HEK293T (cell line): ENCODE data around the gene FAM118B.

Experiments used
- CTCF ChIA-PET: fragments of 350-600 bp; formaldehyde crosslinking; extraction: SDS; loops from one replicate; lab custom pipeline; 2021; ENCODE audit warnings: antibody characterized with exemption, inconsistent platforms; lab: Yijun Ruan, JAX
- POLR2A ChIA-PET: fragments of 350-600 bp; formaldehyde crosslinking; extraction: SDS; loops from one replicate; lab custom pipeline; 2020; ENCODE audit warnings: antibody characterized with exemption, inconsistent platforms; lab: Yijun Ruan, JAX
- DNase-seq: peaks from one replicate; pipeline ENCODE4 v3.0.0; 2012; ENCODE audit warnings: mixed read lengths; ENCODE audit errors: extremely low spot score
- ARNT ChIP-seq: fragments of 450-650 bp; IDR thresholded peaks from 2 replicates; pipeline ENCODE4 v1.6.1; 2017; ENCODE audit warnings: mild to moderate bottlenecking
- BHLHE40 ChIP-seq: fragments of 450-650 bp; IDR thresholded peaks from 2 replicates; pipeline ENCODE4 v1.6.1; 2016; ENCODE audit warnings: mild to moderate bottlenecking, moderate library complexity, borderline replicate concordance
- CTBP1 ChIP-seq: fragments of 450-650 bp; IDR thresholded peaks from 2 replicates; pipeline ENCODE4 v1.6.1; 2016; ENCODE audit warnings: borderline replicate concordance
- ELF4 ChIP-seq: fragments of 450-650 bp; IDR thresholded peaks from 2 replicates; pipeline ENCODE4 v1.6.1; 2017; ENCODE audit warnings: antibody characterized with exemption
- FOXA1 ChIP-seq: fragments of 450-650 bp; IDR thresholded peaks from 2 replicates; pipeline ENCODE4 v1.6.1; 2016; ENCODE audit warnings: mild to moderate bottlenecking
- FOXK2 ChIP-seq: fragments of 450-650 bp; IDR thresholded peaks from 2 replicates; pipeline ENCODE4 v1.6.1; 2016; ENCODE audit warnings: mild to moderate bottlenecking
- FOXM1 ChIP-seq: fragments of 450-650 bp; IDR thresholded peaks from 2 replicates; pipeline ENCODE4 v1.6.1; 2017; ENCODE audit warnings: mild to moderate bottlenecking, borderline replicate concordance
- HDGF ChIP-seq: fragments of 450-650 bp; IDR thresholded peaks from 2 replicates; pipeline ENCODE4 v1.6.1; 2017; ENCODE audit warnings: antibody characterized with exemption, borderline replicate concordance
- L3MBTL2 ChIP-seq: fragments of 450-650 bp; conservative IDR thresholded peaks from 2 replicates; pipeline ENCODE4 v1.6.1; 2016; ENCODE audit warnings: mild to moderate bottlenecking
- LEF1 ChIP-seq: fragments of 450-650 bp; IDR thresholded peaks from 2 replicates; pipeline ENCODE4 v1.6.1; 2017; ENCODE audit warnings: mild to moderate bottlenecking, borderline replicate concordance
- NFRKB ChIP-seq: fragments of 450-650 bp; IDR thresholded peaks from 2 replicates; pipeline ENCODE4 v1.6.1; 2016; ENCODE audit warnings: mild to moderate bottlenecking, moderate library complexity
- SP1 ChIP-seq: fragments of 450-650 bp; IDR thresholded peaks from 2 replicates; pipeline ENCODE4 v1.6.1; 2017
- SUZ12 ChIP-seq: fragments of 450-650 bp; IDR thresholded peaks from 2 replicates; pipeline ENCODE4 v1.6.1; 2016; ENCODE audit warnings: mild to moderate bottlenecking
- TARDBP ChIP-seq: fragments of 450-650 bp; IDR thresholded peaks from 2 replicates; pipeline ENCODE4 v1.6.1; 2016
- ZNF384 ChIP-seq: fragments of 450-650 bp; IDR thresholded peaks from 2 replicates; pipeline ENCODE4 v1.6.1; 2016
- TF ChIP-seq, protein P1 (sequence below): fragments of 450-650 bp; IDR thresholded peaks from 2 replicates; pipeline ENCODE4 v1.6.1; 2016

The FAM118B gene

DNA sequence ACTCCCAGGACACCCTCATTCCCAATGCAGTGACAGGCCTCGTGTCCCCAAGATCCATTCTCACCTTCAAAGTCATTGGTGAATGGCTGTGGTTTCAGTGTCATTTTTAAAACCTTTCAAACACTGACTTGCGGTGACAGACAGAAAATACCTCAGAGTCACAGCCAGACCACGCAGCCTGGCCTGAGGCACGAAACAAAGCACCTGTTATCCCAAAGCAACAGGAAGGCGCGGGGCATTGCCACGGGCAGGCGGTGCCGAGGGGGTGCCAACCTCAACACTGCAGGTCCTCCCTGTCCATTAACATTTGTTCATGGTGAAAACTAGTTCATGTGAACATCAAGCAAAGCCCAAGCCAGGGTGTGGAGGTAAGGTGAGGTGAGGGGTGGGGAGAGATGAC, 38.3 kb upstream of the FAM118B start:
- CTCF ChIA-PET, result no interaction called here
- POLR2A ChIA-PET, result no interaction called here
- TF ChIP-seq ARNT (no peak), ELF4 (no peak), L3MBTL2 (no peak), NFRKB (no peak)
- no peak for DNase-seq

GRCh38 chr11:126174816-126175215, 36.8 kb upstream of the FAM118B start:
- TF ChIP-seq CTBP1 (no peak), L3MBTL2 (no peak), FOXK2 (no peak), TARDBP (no peak)
- POLR2A ChIA-PET, result interaction anchor here (1.0 kb wide), 2 partner anchors 28 to 287 kb away, joined by 3 to 4 read pairs; partner anchors contain the start of gene HYLS1
- CTCF ChIA-PET, result no interaction called here
- DNase-seq, result no peak

DNA sequence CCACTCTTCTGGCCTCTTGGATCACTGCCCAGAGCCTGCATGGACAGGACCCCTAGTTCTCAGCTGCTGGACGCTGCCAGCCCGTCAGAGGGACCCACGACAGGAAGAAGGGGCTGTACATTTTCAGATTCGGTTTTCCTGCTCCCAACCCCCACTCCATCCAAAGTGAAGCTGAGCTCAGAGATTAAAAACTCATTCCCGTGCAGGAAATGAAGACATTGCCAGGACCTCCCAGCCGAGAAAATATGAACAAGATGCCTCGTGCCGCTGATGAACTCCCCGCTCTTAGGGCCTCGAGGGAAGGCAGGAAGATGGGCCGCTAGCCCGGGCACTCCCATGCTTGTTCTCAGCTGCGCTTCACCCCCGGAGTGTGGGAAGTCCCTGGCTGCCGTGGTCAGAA, 36.2 kb upstream of the FAM118B start:
- ChIA-PET CTCF (no interaction called here), POLR2A (interaction anchor here (1.0 kb wide), 2 partner anchors 28 to 288 kb away, joined by 3 to 4 read pairs; partner anchors contain the start of gene HYLS1)
- no peak for TF ChIP-seq HDGF
- TF ChIP-seq FOXA1, result no peak
- TF ChIP-seq FOXM1, result no peak
- no peak for TF ChIP-seq NFRKB
- TF ChIP-seq BHLHE40, result no peak
- TF ChIP-seq SP1, result no peak
- no peak for TF ChIP-seq ARNT
- TF ChIP-seq SUZ12, result no peak
- no peak for TF ChIP-seq LEF1
- no peak for TF ChIP-seq ZNF384
- no peak for TF ChIP-seq CTBP1
- no peak for DNase-seq

- POLR2A ChIA-PET, result no interaction called here
- CTCF ChIA-PET, result no interaction called here
- no peak for DNase-seq
- TF ChIP-seq HDGF (no peak), TARDBP (no peak), FOXA1 (no peak), NFRKB (no peak), FOXK2 (no peak), SP1 (no peak), SUZ12 (no peak), ZNF384 (no peak), CTBP1 (no peak), FOXM1 (no peak), ARNT (no peak), BHLHE40 (no peak), LEF1 (no peak), ELF4 (no peak), L3MBTL2 (no peak)
- TF ChIP-seq, protein P1, sequence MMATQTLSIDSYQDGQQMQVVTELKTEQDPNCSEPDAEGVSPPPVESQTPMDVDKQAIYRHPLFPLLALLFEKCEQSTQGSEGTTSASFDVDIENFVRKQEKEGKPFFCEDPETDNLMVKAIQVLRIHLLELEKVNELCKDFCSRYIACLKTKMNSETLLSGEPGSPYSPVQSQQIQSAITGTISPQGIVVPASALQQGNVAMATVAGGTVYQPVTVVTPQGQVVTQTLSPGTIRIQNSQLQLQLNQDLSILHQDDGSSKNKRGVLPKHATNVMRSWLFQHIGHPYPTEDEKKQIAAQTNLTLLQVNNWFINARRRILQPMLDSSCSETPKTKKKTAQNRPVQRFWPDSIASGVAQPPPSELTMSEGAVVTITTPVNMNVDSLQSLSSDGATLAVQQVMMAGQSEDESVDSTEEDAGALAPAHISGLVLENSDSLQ, result no peak
Measured at GRCh38 chr11:126176853-126177470, 34.6 kb upstream of the FAM118B start.

- DNase-seq, result no peak
- ChIA-PET CTCF (interaction anchor here (1.1 kb wide), 1 partner anchor 14 kb away, joined by 3 read pairs; no protein-coding TSS in a partner anchor), POLR2A (no interaction called here)
- TF ChIP-seq HDGF (no peak), CTBP1 (no peak), FOXM1 (no peak), L3MBTL2 (no peak), LEF1 (no peak)
Measured at GRCh38 chr11:126181939-126182730, 29.4 kb upstream of the FAM118B start.

- ChIA-PET POLR2A (no interaction called here), CTCF (no interaction called here)
- no peak for DNase-seq
- no peak for TF ChIP-seq TARDBP
- no peak for TF ChIP-seq HDGF
- TF ChIP-seq NFRKB, result no peak
- TF ChIP-seq ARNT, result no peak
- TF ChIP-seq ELF4, result no peak
- TF ChIP-seq SP1, result no peak
- TF ChIP-seq SUZ12, result no peak
- TF ChIP-seq L3MBTL2, result no peak
- TF ChIP-seq ZNF384, result no peak
Measured at GRCh38 chr11:126182787-126183445, 28.7 kb upstream of the FAM118B start.

- no peak for TF ChIP-seq LEF1
- no peak for TF ChIP-seq FOXK2
- no peak for TF ChIP-seq FOXM1
- no peak for TF ChIP-seq SP1
- no peak for DNase-seq
- POLR2A ChIA-PET, result no interaction called here
- CTCF ChIA-PET, result interaction anchor here (0.6 kb wide), 1 partner anchor 266 kb away, joined by 3 read pairs; no protein-coding TSS in a partner anchor
Measured at GRCh38 chr11:126185259-126186024, 26.1 kb upstream of the FAM118B start.
